22Rv1 (cell line): ENCODE data around the gene ANKRD60.

Source experiments
- H3K27ac ChIP-seq: fragments of 450-650 bp; 2 replicates; pipeline ENCODE4 v1.5.1; 2017
- ZFX ChIP-seq: fragments of 450-650 bp; IDR thresholded peaks from 2 replicates; pipeline ENCODE4 v1.6.1; 2017; ENCODE audit warnings: antibody characterized with exemption, borderline replicate concordance
- TF ChIP-seq, protein P1 (sequence below): fragments of 450-650 bp; IDR thresholded peaks from 2 replicates; pipeline ENCODE4 v1.5.1; 2017; ENCODE audit warnings: mild to moderate bottlenecking

The ANKRD60 gene, protein sequence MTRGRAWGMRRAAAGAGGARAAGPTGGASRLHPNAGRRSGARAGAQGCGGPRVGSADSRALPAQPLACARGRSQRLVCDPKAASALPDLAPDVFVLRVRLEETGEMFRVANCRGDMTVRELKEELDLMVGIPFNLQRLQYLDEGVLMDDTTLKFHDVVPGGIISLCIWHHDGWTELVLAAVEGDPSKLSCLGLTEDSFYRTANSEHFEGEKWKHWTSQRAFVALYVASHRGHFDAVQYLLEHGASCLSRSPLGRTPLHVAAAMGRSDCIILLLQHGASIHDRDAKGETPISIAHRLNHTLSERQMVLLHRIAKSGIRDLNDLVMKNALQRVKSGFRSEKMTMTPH

DNA sequence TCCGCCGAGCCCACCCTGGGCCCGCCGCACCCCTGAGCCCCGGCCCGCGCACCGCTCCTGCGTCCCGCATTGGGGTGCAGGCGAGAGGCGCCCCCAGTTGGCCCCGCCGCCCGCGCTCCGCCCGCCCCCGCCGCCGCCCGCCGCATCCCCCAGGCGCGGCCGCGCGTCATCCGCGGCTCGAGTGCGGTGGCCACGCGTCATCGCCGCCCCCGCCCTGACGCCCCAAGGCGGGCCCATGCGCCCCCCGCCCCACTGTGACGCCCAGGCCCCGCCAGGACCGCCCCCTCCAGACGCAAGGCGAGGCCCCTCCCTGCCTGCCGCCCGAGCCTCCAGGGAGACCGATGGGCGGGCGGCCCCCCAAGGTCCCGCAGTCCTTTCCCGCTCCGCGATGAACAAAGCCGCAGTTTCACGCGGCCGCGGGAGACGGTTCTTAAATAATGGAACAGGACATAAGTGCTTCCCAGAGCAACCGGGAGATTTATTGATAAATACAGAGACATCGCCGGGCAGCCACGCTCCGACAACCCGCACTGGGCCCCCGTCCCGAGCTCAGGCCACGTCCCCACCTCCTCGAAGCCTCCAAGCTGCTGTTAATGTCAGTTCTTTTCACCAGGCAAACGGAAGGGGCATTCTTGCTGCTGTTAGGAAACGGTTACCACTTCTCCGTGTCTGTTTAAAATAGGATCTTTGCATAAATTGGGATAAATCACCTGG is at the start of gene ANKRD60:
ANKRD60 (minus strand) TSS at position 170 of the 714 bp plus-strand sequence; CDS start at position 170, 0 bp downstream.
- TF ChIP-seq ZFX, result no peak
- TF ChIP-seq, protein P1, sequence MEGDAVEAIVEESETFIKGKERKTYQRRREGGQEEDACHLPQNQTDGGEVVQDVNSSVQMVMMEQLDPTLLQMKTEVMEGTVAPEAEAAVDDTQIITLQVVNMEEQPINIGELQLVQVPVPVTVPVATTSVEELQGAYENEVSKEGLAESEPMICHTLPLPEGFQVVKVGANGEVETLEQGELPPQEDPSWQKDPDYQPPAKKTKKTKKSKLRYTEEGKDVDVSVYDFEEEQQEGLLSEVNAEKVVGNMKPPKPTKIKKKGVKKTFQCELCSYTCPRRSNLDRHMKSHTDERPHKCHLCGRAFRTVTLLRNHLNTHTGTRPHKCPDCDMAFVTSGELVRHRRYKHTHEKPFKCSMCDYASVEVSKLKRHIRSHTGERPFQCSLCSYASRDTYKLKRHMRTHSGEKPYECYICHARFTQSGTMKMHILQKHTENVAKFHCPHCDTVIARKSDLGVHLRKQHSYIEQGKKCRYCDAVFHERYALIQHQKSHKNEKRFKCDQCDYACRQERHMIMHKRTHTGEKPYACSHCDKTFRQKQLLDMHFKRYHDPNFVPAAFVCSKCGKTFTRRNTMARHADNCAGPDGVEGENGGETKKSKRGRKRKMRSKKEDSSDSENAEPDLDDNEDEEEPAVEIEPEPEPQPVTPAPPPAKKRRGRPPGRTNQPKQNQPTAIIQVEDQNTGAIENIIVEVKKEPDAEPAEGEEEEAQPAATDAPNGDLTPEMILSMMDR, result no peak
- no peak within 1 kb of the TSS for H3K27ac ChIP-seq

DNA sequence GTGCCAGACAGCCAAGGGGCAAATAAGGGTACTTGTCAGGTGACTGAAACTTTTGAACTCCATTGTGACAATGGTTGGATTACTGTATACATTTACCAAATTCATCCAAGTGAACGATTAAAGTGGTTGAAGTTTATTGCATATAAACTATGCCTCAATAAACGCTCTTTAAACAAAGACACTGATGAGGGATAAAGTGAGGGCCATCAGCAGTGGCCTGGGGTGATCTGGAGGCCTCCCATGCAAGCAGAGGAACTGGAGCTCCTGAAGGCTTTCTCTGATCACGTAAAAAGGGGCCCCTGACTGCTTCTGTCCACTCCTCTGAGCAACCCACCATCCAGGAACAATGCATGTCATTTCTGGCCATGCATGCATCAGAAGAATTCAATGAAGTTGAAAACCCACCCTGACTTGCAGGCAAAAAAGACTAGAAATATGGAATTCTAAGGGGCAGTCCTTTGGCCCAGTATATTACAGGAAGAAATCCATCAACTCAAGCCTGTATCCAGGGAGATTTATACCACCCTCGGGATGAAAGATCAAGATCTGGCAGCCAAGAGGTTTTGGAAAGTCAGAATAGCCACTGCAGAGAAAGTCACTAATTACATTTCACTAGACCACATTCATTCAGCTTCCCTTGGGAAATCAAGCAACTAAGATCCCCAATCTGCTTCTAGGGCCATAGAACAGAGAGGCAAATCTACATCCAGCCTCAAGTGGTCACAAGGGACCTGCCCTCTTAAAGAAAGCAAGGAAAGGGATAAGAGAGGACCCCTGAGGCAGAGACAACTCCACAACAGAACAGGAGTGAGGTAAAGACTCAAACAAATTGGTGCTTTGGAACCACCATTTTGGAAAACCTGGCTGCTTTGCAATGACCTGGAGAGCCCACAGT is 49.4 kb upstream of the ANKRD60 start:
- no peak overlapping the region for H3K27ac ChIP-seq
- TF ChIP-seq ZFX, result no peak
- TF ChIP-seq, protein P1, result no peak

DNA sequence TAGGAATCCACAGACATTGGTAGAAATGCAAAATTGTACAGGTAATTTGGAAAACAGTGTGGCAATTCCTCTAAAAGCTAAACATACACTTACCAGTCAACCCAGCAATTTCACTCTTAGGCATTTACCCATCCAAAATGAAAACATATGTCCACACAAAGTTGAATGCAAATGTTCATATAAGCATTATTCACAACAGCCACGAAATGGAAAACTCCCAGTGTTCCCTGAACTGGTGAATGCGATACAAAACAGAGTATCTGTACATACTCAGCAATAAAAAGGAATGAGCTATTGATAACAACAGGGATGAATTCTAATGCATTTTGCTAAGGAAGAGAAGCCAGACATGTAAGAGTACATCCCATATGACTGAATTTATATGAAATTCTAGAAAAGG is 48.7 kb upstream of the ANKRD60 start:
- H3K27ac ChIP-seq, result no peak overlapping the region
- TF ChIP-seq ZFX, result no peak
- TF ChIP-seq, protein P1, result no peak

DNA sequence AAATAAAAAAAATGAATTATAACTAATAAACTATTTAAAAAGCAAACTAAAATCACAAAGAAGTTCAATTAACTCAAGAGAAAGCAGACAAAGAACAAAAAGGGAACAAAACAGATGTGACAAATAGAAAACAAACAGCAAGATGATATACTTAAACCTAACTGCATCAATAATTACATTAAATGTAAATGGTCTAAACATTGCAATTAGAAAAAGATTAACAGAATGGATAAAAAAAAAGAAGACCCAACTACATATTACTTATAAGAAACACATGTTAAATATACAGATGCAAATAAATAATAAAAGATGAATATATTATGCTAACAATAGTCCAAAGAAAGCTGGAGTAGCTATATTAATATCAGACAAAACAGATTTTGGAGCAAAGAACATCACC is 45.9 kb upstream of the ANKRD60 start:
- H3K27ac ChIP-seq, result no peak overlapping the region
- TF ChIP-seq, protein P1, result no peak
- TF ChIP-seq ZFX, result no peak

DNA sequence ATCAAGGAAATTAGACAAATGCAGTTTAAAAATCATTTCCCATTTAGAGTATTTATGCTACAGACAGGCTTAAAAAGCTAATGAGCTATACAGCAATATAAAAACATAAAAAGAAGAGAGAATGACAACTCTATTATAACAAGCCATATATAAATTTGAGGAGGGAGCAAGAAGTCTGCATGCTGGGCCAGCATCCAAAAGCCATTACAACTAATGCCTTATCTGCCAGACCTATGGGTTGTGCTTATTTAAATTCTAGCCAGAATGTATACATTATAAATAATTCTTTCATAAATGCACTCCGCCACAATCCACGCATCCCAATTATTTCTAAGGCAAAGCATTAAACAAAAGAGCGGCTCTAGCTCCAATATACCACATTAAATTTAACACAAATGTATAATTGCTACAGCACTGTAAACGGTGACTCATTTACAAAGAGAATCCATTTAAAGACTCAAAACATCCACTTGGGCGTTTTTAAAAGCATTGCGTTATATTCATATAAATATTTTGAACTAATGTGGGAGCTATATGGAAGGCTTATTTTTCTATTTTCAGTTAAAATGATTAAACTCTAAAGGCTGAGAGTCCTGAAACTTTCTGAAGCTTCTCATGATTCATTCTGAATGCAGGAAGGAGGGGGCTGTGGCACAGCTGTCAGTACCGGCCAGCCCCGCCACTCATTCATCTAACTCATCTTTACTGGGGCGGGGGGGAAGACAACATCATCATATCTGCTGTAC is 43.3 kb upstream of the ANKRD60 start:
- no peak overlapping the region for H3K27ac ChIP-seq
- no peak for TF ChIP-seq ZFX
- TF ChIP-seq, protein P1, result no peak

DNA sequence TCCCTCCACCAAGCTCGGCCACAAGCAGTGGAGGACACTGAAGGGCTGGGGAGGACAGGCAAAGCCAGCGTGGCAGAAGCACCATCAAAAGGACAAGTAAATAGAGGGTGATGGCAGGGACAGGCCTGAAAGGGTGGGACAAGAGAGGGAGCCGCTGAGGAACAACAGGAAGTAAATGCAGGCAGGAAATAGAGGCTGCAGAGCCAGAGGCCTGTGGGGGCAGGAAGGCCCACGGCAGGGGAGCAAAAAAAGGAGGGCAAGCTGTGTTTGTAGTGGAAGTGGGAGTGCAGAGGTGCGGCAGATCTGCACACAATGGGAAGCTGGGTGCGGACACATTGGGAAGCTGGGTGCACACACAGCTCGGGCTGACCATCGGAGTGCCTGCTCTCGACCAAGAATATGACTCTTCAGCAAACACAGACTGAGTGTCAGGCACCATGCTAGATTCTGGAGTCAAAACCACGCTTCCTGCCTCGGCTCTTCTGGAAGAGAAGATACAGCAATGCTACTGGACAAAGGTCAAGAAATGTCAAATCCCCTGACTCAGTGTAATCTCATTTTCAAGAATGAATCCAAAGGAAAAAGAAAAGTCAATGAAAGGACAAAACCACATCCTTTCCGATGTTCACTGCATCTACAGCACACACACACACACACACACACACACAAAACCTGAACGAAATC is 40.6 kb upstream of the ANKRD60 start:
- no peak for TF ChIP-seq ZFX
- TF ChIP-seq, protein P1, result no peak
- H3K27ac ChIP-seq, result no peak overlapping the region
